HG03520 (cell line): ENCODE results near the gene IL6.
"Not testable (repeated sequence)": the region's sequence is repeated elsewhere in the genome, so short reads cannot be mapped to it uniquely, and the experiment has no call there.

Experiments
- ATAC-seq: cut with Tn5 transposase; IDR thresholded peaks from one replicate; pipeline ENCODE4 v1.9.1; 2021; ENCODE audit warnings: mild to moderate bottlenecking, moderate library complexity; ENCODE audit not compliant: unreplicated experiment

Gene IL6

GRCh38 chr7:22726907-22727713 lies at the start of gene IL6:
TSS of gene IL6 (plus strand) at chr7:22727200. CDS start at chr7:22727263, 63 bp downstream.
- ATAC-seq: no peak

- peak; percentile 42 for ATAC-seq
These were observed 49.7 kb upstream of the IL6 start for GRCh38 chr7:22677263-22677662.

GRCh38 chr7:22677680-22678079 lies 49.3 kb upstream of the IL6 start:
- no peak for ATAC-seq

- no peak for ATAC-seq
These were observed 46.5 kb upstream of the IL6 start for GRCh38 chr7:22680482-22680911.

GRCh38 chr7:22681312-22681711 lies 45.7 kb upstream of the IL6 start:
- no peak for ATAC-seq

GRCh38 chr7:22681852-22682657 lies 44.9 kb upstream of the IL6 start:
- no peak for ATAC-seq

- no peak for ATAC-seq
These were observed 43.6 kb upstream of the IL6 start for GRCh38 chr7:22683379-22683778.

GRCh38 chr7:22686620-22687019 lies 40.4 kb upstream of the IL6 start:
- no peak for ATAC-seq

- ATAC-seq: no peak
These were observed 38.9 kb upstream of the IL6 start for GRCh38 chr7:22688084-22688483.

GRCh38 chr7:22688934-22689333 lies 38.1 kb upstream of the IL6 start:
- ATAC-seq: not testable (repeated sequence)

- ATAC-seq: peak; percentile 48
These were observed 32.3 kb upstream of the IL6 start for GRCh38 chr7:22694597-22695207.

- ATAC-seq: no peak
These were observed 31.4 kb upstream of the IL6 start for GRCh38 chr7:22695476-22696132.

- ATAC-seq: no peak
These were observed 30.3 kb upstream of the IL6 start for GRCh38 chr7:22696541-22697228.

GRCh38 chr7:22697322-22697859 lies 29.6 kb upstream of the IL6 start:
- ATAC-seq: no peak

- ATAC-seq: peak; percentile 63
These were observed 29.0 kb upstream of the IL6 start for GRCh38 chr7:22697876-22698606.

- no peak for ATAC-seq
These were observed 28.2 kb upstream of the IL6 start for GRCh38 chr7:22698767-22699166.

- ATAC-seq: no peak
These were observed 26.4 kb upstream of the IL6 start for GRCh38 chr7:22700559-22701002.

GRCh38 chr7:22702516-22702915 lies 24.5 kb upstream of the IL6 start:
- no peak for ATAC-seq

GRCh38 chr7:22703107-22703855 lies 23.7 kb upstream of the IL6 start:
- ATAC-seq: not testable (repeated sequence)
